Stimulated activated CD8-positive, alpha-beta memory T cell treated with anti-CD3 and anti-CD28 coated beads, Interleukin-7, amount 100 ng/mL, for 24 hours (primary cell): Measurements from ENCODE around the gene PLAC9.

ENCODE experiments used
- DNase-seq: peaks from one replicate; pipeline ENCODE4 v3.0.0-alpha.2; 2020; ENCODE audit warnings: low read depth

The PLAC9 gene

GRCh38 chr10:80184291-80184690, 51.8 kb downstream of the PLAC9 start:
- DNase-seq = no peak

DNA sequence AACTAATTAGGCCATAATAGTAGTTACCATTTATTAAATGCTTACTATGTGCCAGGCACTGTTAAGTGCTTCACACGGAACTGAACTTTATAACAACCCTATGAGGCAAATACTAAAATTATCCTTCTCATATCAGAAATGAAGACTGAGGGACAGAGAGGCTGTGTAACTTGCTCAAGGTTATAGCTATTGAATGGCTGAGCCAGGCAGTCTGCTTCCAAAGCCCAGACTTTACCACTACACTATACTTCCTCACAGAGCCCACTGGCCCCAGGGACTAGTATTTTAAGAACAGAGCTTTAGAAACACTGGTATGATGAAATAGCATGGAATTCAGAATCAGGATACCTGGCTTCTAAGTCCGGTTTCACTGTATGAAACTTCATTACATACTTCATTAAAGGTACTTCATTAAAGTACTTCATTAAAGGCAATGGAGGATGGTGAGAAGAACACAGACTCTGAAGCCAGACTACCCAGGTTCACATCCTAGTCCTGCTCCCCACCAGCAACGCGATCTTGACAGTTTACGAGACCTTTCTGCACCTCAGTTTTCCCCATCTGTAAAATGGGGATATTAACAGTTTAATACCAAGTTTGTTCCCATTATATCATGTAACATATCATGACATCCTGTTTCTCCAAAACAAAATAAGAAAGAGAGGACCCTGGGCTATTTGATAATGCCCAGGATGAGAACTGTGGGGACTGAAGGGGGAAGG, 53.2 kb downstream of the PLAC9 start:
- no peak for DNase-seq

DNA sequence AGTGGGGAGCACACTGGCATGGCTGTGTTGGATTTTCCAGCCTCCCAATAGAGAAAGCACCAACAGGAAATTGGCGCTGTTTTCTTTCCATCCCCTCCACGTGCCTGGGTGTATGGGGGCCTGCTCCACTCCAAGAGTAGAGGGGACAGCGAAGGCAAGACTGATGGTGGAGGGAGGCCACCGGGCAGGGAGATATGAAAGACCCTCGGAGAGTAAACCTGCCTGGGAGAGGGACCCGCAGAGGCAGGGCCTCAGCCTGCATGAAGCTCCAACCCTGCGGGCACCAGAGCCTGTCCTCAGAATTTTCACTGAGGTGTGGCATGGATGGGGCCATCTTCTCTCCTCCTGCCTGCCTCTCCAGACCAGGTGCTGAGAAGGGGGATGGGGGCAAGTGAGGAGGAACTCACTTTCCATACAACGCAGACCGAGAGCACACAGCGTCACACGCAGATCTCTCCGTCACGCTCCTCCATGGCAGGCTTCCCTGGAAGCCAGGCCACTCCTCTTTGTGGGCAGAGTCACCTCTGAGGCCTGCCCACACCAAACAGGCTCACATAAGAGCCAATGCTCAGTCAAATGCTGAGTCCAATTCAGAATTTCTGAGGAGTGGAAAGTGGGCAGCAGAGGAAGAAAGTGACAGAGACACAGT, 54.0 kb downstream of the PLAC9 start:
- DNase-seq = no peak

- no peak for DNase-seq
These were observed 54.5 kb downstream of the PLAC9 start for GRCh38 chr10:80187060-80187459.

GRCh38 chr10:80187465-80188409, 55.2 kb downstream of the PLAC9 start:
- DNase-seq = no peak

DNA sequence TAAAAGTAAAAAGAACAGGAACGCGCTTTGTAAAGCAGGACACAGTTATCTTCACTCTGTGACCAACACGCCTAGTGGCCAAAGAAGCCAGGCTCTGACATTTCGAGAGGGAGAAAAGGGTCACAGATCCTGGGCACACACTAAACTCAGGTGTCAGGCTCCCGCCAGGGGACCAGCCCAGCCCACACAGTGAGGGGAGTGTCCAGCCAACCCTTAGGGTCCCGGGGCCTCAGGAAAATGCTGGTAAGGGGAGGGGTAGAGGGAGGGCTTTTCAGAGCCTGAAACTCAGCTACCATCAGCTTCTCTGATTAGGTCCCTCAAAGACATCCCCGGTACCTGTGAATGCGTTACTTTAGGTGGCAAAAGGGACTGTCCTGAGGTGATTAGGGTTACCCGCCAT, 56.2 kb downstream of the PLAC9 start:
- DNase-seq = no peak

- DNase-seq = no peak
These were observed 59.2 kb downstream of the PLAC9 start for GRCh38 chr10:80191589-80192270.

DNA sequence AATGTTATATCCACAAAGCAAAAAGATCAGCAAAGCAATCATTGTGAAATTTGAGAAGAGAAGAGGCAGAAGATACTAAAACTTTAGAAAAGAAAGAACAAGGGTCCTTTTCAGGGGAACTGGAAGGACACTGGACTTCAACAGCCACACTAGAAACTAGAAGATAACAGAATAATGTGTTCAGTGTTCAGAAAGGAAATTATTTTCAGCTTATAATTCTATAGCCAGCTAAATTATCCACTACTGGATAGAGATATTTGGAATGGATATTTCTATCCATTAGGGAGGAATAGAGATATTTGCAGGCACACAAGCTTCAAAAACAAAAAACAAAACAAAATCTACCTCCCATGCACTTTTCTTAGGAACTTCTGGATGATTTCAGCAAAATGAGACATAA, 60.0 kb downstream of the PLAC9 start:
- no peak for DNase-seq

- DNase-seq = no peak
These were observed 62.0 kb downstream of the PLAC9 start for GRCh38 chr10:80194373-80195045.
